ENCODE measurements around the gene KRTAP5-7. TPM values are rescaled to one million over a fixed set of nuclear protein-coding genes. Genes with fewer than 3 reads are reported as not detected.

Gene KRTAP5-7
- total RNA-seq, 1 experiment from 2014 or later, result not detected

Other genes with a start within 250 kb of the KRTAP5-7 start
- 43.5 and 82.8 TPM in 2 replicates for gene DHCR7, start 78.9 kb upstream of the KRTAP5-7 start, total RNA-seq (2014; rRNA removed; shearing (Covaris generic))
- gene NADSYN1, start 74.1 kb upstream of the KRTAP5-7 start, total RNA-seq (2014; rRNA removed; shearing (Covaris generic)), result 45.1 and 47.3 TPM in 2 replicates
- gene KRTAP5-8, start 10.8 kb downstream of the KRTAP5-7 start, total RNA-seq (2014; rRNA removed; shearing (Covaris generic)), result not detected in 2 replicates
- not detected in 2 replicates for gene KRTAP5-9, start 21.2 kb downstream of the KRTAP5-7 start, total RNA-seq (2014; rRNA removed; shearing (Covaris generic))
- gene KRTAP5-10, start 38.3 kb downstream of the KRTAP5-7 start, total RNA-seq (2014; rRNA removed; shearing (Covaris generic)), result not detected in 2 replicates
- not detected in 2 replicates for gene KRTAP5-11, start 55.6 kb downstream of the KRTAP5-7 start, total RNA-seq (2014; rRNA removed; shearing (Covaris generic))

Measured in A172 (cell line).